Measurements from ENCODE around the gene MT1X. TPM values are rescaled to one million over a fixed set of nuclear protein-coding genes. Genes with fewer than 3 reads are reported as not detected.

The MT1X gene
- total and polyA plus RNA-seq, 4 donors: 213 to 3,979 (median 1,403) TPM

DNA sequence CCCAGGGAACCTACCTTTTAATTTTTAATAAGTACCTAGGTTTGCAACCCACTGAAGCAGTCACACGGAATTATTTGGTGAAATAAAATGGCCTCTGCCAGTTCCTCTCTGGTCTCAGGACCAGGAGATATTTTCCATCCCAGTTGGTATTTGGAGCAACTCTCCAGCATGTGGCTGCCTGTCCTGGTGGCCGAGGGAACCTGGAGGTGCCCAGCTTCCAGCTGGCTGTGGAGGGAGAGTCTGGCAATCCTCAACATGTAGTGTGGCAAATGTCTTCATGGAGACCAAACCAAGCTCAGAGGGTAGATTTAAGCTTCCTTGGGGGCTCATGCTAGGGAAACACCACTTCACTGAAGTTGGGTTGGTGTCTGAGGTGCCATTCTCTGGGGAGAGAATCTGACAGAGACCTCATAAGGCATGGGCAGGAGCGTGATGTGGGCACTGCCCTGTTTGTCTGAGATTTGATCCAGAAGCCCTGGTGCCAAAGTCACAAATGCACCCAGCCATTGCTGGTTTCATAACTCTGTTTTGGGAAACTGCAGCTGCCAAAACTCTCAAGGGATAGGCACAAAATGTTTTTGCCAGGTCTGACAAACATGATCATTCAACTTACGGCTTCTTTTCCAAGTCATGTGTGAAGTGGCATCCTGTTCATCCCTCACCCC is 2.8 kb downstream of the MT1X start (continued):
- TF ChIP-seq, protein P1, sequence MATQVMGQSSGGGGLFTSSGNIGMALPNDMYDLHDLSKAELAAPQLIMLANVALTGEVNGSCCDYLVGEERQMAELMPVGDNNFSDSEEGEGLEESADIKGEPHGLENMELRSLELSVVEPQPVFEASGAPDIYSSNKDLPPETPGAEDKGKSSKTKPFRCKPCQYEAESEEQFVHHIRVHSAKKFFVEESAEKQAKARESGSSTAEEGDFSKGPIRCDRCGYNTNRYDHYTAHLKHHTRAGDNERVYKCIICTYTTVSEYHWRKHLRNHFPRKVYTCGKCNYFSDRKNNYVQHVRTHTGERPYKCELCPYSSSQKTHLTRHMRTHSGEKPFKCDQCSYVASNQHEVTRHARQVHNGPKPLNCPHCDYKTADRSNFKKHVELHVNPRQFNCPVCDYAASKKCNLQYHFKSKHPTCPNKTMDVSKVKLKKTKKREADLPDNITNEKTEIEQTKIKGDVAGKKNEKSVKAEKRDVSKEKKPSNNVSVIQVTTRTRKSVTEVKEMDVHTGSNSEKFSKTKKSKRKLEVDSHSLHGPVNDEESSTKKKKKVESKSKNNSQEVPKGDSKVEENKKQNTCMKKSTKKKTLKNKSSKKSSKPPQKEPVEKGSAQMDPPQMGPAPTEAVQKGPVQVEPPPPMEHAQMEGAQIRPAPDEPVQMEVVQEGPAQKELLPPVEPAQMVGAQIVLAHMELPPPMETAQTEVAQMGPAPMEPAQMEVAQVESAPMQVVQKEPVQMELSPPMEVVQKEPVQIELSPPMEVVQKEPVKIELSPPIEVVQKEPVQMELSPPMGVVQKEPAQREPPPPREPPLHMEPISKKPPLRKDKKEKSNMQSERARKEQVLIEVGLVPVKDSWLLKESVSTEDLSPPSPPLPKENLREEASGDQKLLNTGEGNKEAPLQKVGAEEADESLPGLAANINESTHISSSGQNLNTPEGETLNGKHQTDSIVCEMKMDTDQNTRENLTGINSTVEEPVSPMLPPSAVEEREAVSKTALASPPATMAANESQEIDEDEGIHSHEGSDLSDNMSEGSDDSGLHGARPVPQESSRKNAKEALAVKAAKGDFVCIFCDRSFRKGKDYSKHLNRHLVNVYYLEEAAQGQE (IDR thresholded peaks at IDR 0.05): peak; percentile 59
- TF ChIP-seq NR2F2 (IDR thresholded peaks at IDR 0.05) (no peak), RAD21 (IDR thresholded peaks at IDR 0.05) (peak in 1 of 2 donors; percentile 14), RXRA (IDR thresholded peaks at IDR 0.05) (peak in 1 of 2 donors; percentile 86)
- TF ChIP-seq, protein P2, sequence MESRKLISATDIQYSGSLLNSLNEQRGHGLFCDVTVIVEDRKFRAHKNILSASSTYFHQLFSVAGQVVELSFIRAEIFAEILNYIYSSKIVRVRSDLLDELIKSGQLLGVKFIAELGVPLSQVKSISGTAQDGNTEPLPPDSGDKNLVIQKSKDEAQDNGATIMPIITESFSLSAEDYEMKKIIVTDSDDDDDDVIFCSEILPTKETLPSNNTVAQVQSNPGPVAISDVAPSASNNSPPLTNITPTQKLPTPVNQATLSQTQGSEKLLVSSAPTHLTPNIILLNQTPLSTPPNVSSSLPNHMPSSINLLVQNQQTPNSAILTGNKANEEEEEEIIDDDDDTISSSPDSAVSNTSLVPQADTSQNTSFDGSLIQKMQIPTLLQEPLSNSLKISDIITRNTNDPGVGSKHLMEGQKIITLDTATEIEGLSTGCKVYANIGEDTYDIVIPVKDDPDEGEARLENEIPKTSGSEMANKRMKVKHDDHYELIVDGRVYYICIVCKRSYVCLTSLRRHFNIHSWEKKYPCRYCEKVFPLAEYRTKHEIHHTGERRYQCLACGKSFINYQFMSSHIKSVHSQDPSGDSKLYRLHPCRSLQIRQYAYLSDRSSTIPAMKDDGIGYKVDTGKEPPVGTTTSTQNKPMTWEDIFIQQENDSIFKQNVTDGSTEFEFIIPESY (IDR thresholded peaks at IDR 0.05): peak; percentile 63

DNA sequence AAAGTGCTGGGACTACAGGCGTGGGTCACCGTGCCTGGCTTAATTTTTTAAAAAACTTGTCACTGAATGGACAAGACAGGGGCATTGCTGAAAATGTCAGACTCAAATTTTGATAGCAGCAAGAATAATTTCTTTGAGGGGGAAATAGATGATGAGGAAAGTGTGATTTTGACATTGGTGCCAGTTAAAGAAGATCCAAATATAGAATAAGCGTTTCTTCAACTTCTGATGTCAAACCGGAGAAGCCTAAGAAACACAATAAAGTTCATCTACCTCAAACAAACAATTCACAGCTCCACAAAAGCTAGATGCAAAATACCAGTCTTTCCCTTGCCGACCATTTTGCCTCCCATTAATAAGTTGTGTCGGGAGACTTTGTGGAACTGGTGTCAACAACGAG is 4.5 kb downstream of the MT1X start:
- Histone ChIP-seq H3K27ac (ENCODE audit: low read depth in 1 of 2, low read length in 2 of 2) (no peak overlapping the region), H3K4me3 (ENCODE audit: low read depth in 1 of 3, low read length in 3 of 3) (no peak overlapping the region), H3K27me3 (ENCODE audit: control insufficient read depth in 4 of 4, insufficient read depth in 4 of 4, low read length in 3 of 4) (no peaks in the 10 kb centered on the region), H3K36me3 (ENCODE audit: control insufficient read depth in 4 of 4, insufficient read depth in 3 of 4, low read depth in 1 of 4, low read length in 3 of 4) (no peaks in the 10 kb centered on the region), H3K4me1 (ENCODE audit: control insufficient read depth in 4 of 4, insufficient read depth in 4 of 4, low read length in 3 of 4) (peaks cover 0 to 10% (median 2%) of the 10 kb centered on the region in 4 donors), H3K9ac (ENCODE audit: low read depth in 1 of 2, low read length in 2 of 2) (no peak overlapping the region), H3K9me3 (ENCODE audit: control insufficient read depth in 4 of 4, low read length in 3 of 4) (no peaks in the 10 kb centered on the region)
- DNase-seq (ENCODE audit: low spot score): no peak
- whole genome bisulfite sequencing: 96% methylated on average over 7 of the region's 7 CpGs
- TF ChIP-seq JUND (IDR thresholded peaks at IDR 0.05) (no peak), NR2F2 (IDR thresholded peaks at IDR 0.05) (no peak), HNF4A (conservative IDR thresholded peaks at IDR 0.05) (no peak), SP1 (IDR thresholded peaks at IDR 0.05) (no peak), RXRA (IDR thresholded peaks at IDR 0.05) (no peak), TAF1 (conservative IDR thresholded peaks at IDR 0.05) (no peak)
- TF ChIP-seq, protein P1 (IDR thresholded peaks at IDR 0.05): no peak
- TF ChIP-seq, protein P3, sequence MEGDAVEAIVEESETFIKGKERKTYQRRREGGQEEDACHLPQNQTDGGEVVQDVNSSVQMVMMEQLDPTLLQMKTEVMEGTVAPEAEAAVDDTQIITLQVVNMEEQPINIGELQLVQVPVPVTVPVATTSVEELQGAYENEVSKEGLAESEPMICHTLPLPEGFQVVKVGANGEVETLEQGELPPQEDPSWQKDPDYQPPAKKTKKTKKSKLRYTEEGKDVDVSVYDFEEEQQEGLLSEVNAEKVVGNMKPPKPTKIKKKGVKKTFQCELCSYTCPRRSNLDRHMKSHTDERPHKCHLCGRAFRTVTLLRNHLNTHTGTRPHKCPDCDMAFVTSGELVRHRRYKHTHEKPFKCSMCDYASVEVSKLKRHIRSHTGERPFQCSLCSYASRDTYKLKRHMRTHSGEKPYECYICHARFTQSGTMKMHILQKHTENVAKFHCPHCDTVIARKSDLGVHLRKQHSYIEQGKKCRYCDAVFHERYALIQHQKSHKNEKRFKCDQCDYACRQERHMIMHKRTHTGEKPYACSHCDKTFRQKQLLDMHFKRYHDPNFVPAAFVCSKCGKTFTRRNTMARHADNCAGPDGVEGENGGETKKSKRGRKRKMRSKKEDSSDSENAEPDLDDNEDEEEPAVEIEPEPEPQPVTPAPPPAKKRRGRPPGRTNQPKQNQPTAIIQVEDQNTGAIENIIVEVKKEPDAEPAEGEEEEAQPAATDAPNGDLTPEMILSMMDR (IDR thresholded peaks at IDR 0.05; ENCODE audit: low read depth, low read length, missing input control): no peak
- TF ChIP-seq, protein P4, sequence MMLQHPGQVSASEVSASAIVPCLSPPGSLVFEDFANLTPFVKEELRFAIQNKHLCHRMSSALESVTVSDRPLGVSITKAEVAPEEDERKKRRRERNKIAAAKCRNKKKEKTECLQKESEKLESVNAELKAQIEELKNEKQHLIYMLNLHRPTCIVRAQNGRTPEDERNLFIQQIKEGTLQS (IDR thresholded peaks at IDR 0.05): no peak
- TF ChIP-seq, protein P5, sequence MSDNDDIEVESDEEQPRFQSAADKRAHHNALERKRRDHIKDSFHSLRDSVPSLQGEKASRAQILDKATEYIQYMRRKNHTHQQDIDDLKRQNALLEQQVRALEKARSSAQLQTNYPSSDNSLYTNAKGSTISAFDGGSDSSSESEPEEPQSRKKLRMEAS (IDR thresholded peaks at IDR 0.05): no peak
